ENCODE results near the gene DYNC1I1.

GRCh38 chr7:95788884-95789283 is 16.5 kb downstream of the DYNC1I1 start:
- no peak for TF ChIP-seq CTCF (IDR thresholded peaks at IDR 0.05; ENCODE audit: poor library complexity, severe bottlenecking)
- TF ChIP-seq RAD21 (conservative IDR thresholded peaks at IDR 0.05): no peak
- TF ChIP-seq EP300 (conservative IDR thresholded peaks at IDR 0.05; ENCODE audit: poor library complexity, severe bottlenecking): no peak

All from neural cell (in vitro differentiated cells).